GM06990 (cell line): ENCODE data around the gene UMODL1.

Experiments used
- DNase-seq: peaks from one replicate; pipeline ENCODE4 v3.0.0-alpha.2; 2011; ENCODE audit not compliant: insufficient read length; ENCODE audit errors: extremely low read depth
- H3K27me3 ChIP-seq: replicated peaks from 2 replicates; pipeline ENCODE4 v1.6.0; 2011; ENCODE audit warnings: low read length; ENCODE audit not compliant: control insufficient read depth, insufficient read depth
- H3K36me3 ChIP-seq: 2 replicates; pipeline ENCODE4 v1.5.1; 2011; ENCODE audit warnings: low read length; ENCODE audit not compliant: control insufficient read depth, insufficient read depth
- H3K4me3 ChIP-seq: replicated peaks from 2 replicates; pipeline ENCODE4 v1.5.1; 2011; ENCODE audit warnings: low read depth, mild to moderate bottlenecking, control low read depth, low read length
- CTCF ChIP-seq: IDR thresholded peaks from 2 replicates; pipeline ENCODE4 v1.5.1; 2011; ENCODE audit warnings: low read length, control low read depth, mild to moderate bottlenecking, inconsistent platforms; ENCODE audit not compliant: insufficient read depth, poor library complexity, severe bottlenecking

UMODL1 gene

GRCh38 chr21:42025376-42026081 lies 45.6 kb upstream of the UMODL1 start:
- H3K4me3 ChIP-seq = no peak overlapping the region
- no peaks in the 10 kb centered on the region; the same call in 1 of the 2 replicates for H3K27me3 ChIP-seq
- DNase-seq = no peak
- no peaks in the 10 kb centered on the region for H3K36me3 ChIP-seq
- no peak for TF ChIP-seq CTCF

- no peaks in the 10 kb centered on the region for H3K36me3 ChIP-seq
- no peak for TF ChIP-seq CTCF
- DNase-seq = no peak
- H3K27me3 ChIP-seq = no peaks in the 10 kb centered on the region; the same call in 1 of the 2 replicates
- H3K4me3 ChIP-seq = no peak overlapping the region
Observed at GRCh38 chr21:42026082-42026435, 45.1 kb upstream of the UMODL1 start.

GRCh38 chr21:42027085-42027821 lies 43.9 kb upstream of the UMODL1 start:
- DNase-seq = no peak
- no peak for TF ChIP-seq CTCF
- Histone ChIP-seq H3K36me3 (no peaks in the 10 kb centered on the region), H3K4me3 (no peak overlapping the region), H3K27me3 (no peaks in the 10 kb centered on the region; the same call in 1 of the 2 replicates)

- Histone ChIP-seq H3K27me3 (no peaks in the 10 kb centered on the region; the same call in 1 of the 2 replicates), H3K36me3 (no peaks in the 10 kb centered on the region), H3K4me3 (no peak overlapping the region)
- TF ChIP-seq CTCF = no peak
- DNase-seq = no peak
Observed at GRCh38 chr21:42027822-42028765, 43.0 kb upstream of the UMODL1 start.

GRCh38 chr21:42028766-42029425 lies 42.2 kb upstream of the UMODL1 start:
- no peak overlapping the region for H3K4me3 ChIP-seq
- no peak for DNase-seq
- H3K27me3 ChIP-seq = no peaks in the 10 kb centered on the region
- no peaks in the 10 kb centered on the region for H3K36me3 ChIP-seq
- no peak for TF ChIP-seq CTCF
